Jurkat, Clone E6-1 (cell line): ENCODE data around the gene RALY.
A peak's percentile ranks its signal among the peaks of the same experiment; 100 is the strongest.

Experiments
- DNase-seq: peaks from one replicate; pipeline ENCODE4 v3.0.0-alpha.2; 2011; ENCODE audit warnings: low read depth, low spot score
- H3K4me3 ChIP-seq: 2 replicates; pipeline ENCODE4 v1.5.1; 2011; ENCODE audit warnings: mild to moderate bottlenecking, low read length, control low read depth, moderate library complexity

Gene RALY

DNA sequence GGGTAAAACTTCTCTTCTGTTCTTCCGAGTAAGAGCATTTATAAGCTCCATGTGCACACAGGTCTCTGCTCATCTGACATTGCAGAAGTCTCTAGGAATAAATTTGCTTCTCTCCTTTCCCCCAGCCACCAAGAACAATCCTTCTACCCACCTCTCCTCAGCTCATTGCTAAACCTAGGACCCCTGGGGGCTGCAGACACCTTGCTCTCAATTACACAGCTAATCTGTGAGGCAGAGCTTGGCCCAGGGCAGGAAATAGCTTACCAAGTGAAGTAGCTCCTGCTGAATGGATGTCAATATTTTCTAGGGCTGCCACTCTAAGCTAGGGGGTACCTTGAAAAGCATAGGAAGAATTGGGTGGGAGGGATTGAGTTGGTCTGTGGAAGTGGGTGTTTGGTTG lies 74.3 kb downstream of the RALY start:
- H3K4me3 ChIP-seq: no peak overlapping the region
- DNase-seq: no peak

GRCh38 chr20:34069341-34070078 lies 75.8 kb downstream of the RALY start:
- no peak overlapping the region for H3K4me3 ChIP-seq
- peak; percentile 57 for DNase-seq

DNA sequence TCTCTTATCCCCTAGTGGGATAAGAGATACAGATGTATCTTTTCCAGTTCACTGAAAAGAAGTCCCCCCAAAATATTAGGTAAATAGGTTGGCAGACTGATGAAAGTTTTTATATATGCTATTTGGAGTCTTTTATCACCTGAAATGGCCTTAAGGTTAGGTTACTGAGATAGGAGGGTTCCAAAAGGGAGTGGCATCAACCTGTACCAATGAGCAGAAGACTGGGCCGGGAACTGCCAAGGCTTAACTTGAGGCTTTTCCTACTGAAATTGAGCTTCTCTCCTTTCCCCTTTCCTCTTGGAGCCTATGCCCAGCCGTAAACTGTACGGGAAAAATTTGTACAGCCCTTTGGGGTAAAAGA lies 76.3 kb downstream of the RALY start:
- no peak for DNase-seq
- H3K4me3 ChIP-seq: no peak overlapping the region

- no peak for DNase-seq
- no peak overlapping the region for H3K4me3 ChIP-seq
Measured at GRCh38 chr20:34070859-34071258, 77.1 kb downstream of the RALY start.

DNA sequence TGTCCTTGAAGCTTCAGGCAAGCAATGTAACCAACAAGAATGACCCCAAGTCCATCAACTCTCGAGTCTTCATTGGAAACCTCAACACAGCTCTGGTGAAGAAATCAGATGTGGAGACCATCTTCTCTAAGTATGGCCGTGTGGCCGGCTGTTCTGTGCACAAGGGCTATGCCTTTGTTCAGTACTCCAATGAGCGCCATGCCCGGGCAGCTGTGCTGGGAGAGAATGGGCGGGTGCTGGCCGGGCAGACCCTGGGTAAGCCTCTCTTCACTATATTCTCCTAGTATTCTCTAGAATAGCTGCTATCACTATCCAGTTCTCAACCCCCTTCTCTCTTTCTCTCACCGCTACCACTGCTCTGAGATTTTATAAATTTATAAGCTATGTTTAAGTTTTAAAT lies 78.4 kb downstream of the RALY start:
- DNase-seq: no peak
- no peak overlapping the region for H3K4me3 ChIP-seq

DNA sequence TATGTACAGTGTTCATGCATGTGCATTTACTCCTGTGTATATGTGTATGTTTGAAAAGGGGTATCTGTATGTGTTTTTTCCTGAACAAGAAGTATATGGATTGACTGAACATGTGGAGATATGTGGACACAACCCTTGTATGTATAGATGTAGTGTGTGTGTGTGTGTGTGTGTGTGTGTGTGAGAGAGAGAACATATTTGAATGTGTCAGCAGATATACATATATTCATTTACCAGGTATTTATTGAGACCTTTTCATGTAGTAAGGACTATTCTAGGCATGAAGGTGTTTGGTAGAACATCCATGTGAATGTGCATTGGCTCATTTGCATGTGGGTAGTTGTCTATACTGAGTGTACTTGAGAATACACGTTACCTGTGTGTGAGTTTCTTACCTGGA lies 79.1 kb downstream of the RALY start:
- DNase-seq: no peak
- H3K4me3 ChIP-seq: no peak overlapping the region

- DNase-seq: no peak
- H3K4me3 ChIP-seq: no peak overlapping the region
Measured at GRCh38 chr20:34074101-34074760, 80.5 kb downstream of the RALY start.

- DNase-seq: no peak
- H3K4me3 ChIP-seq: no peak overlapping the region
Measured at GRCh38 chr20:34075647-34076046, 81.9 kb downstream of the RALY start.

- no peak overlapping the region for H3K4me3 ChIP-seq
- no peak for DNase-seq
Measured at GRCh38 chr20:34076952-34077351, 83.2 kb downstream of the RALY start.

DNA sequence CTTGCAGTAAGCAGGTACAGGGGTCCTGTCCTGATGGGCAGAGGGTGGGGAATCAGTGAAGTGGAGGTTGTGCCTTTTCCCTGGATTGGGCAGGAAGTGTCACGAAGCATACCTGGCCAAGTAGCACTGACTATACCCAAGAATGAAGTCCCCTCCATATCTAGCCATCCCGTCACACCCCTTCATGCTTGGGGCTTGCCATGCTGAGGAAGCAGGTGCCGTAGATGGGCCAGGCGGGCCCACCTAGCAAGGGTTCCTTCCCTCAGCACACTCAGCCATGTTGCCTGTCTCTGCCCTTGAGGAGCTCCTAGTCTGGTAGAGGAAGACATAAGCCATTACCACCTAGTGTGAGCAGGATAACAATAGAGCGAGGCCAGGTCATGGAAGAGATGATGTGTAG lies 84.8 kb downstream of the RALY start:
- H3K4me3 ChIP-seq: no peak overlapping the region
- no peak for DNase-seq

DNA sequence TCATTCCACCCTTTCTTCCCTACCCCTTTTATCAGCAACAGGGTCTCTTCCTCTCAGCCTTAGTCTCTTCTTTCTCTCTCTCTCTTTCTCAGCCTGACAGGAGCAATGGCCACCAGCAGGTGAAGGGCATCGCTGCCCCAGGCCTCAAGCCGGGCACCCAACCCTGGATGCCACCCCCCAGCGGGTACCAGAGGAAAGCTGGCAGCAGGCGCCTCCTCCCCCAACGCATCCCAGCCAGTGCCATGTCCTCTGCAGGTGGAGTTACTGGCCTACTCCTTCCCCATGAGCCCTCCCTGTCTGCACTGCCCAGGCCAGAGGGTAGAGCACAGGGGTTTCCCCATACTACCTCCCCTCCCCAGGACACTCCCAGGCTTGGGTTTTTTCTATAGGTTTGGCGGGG lies 86.1 kb downstream of the RALY start:
- DNase-seq: no peak
- H3K4me3 ChIP-seq: no peak overlapping the region

- H3K4me3 ChIP-seq: no peak overlapping the region
- no peak for DNase-seq
Measured at GRCh38 chr20:34082232-34082887, 88.6 kb downstream of the RALY start.

GRCh38 chr20:34083137-34083536 lies 89.4 kb downstream of the RALY start:
- DNase-seq: no peak
- H3K4me3 ChIP-seq: no peak overlapping the region

- DNase-seq: peak; percentile 65
- H3K4me3 ChIP-seq: no peak overlapping the region
Measured at GRCh38 chr20:34083781-34084180, 90.1 kb downstream of the RALY start.

DNA sequence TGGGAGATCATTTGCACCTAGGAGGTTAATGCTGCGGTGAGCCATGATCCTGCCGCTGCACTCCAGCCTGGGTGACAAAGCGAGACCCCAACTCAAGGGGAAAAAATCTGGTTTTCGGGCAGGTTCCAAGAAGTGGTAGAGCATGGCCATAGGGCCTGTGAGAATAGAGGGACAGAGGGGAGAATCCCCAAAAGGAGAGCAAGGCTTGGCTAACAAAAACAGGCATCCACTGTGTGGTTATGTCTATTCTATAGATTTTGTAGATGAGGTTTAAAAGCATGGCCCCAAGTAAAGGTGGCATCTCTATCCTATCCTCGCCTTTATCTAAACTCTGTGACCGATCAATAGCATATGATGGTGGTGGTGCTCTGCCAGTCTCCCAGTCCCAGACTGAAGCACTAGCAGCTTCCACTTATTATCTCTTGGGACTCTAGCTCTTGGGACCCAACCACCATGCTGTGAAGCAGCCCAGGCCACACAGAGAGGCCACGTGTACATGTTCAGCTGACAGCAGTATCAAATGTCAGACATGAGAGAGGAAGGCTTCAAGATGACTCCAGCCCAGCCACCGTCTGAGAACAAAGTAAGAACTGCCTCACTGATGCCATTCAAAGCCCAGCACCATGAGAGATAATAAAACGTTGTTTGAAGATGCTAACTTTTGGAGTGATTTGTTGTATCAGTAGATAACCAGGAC lies 90.7 kb downstream of the RALY start:
- peak; percentile 28 for DNase-seq

GRCh38 chr20:34085544-34086040 lies 91.9 kb downstream of the RALY start:
- no peak for DNase-seq
- no peak overlapping the region for H3K4me3 ChIP-seq

More for the DNA sequence above, 90.7 kb downstream of the RALY start:
- H3K4me3 ChIP-seq: no peak overlapping the region

- no peak overlapping the region for H3K4me3 ChIP-seq
- no peak for DNase-seq
Measured at GRCh38 chr20:34088305-34089174, 94.8 kb downstream of the RALY start.

DNA sequence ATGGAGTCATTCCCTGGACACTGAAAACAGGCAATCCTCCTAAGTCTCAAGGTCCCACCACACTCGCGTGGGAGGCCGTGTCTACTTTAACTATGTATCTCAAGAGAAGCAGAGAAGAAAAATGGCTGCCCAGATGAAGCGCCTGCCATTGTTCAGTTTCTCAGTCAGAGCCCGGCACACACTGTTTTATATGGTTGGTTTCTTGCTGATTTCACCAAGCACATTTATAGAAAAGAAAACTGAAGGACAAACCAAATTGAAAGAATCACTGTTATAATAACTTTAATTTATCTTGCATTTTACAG lies 95.4 kb downstream of the RALY start:
- H3K4me3 ChIP-seq: no peak overlapping the region
- no peak for DNase-seq
